Activated T-helper 17 cell treated with anti-CD3 and anti-CD28 coated beads, Interleukin-2, amount 50 U/mL, for 72 hours (primary cell): ENCODE data around the gene MIEF1. TPM values are rescaled to one million over a fixed set of nuclear protein-coding genes. Genes with fewer than 3 reads are reported as not detected.
A peak's percentile ranks its signal among the peaks of the same experiment; 100 is the strongest.

Source experiments
- ATAC-seq: fragments of 150-1000 bp; cut with Tn5 transposase; replicated peaks from 2 replicates; pipeline ENCODE4 v1.10.0; 2021; ENCODE audit warnings: mild to moderate bottlenecking, moderate library complexity
- H3K27ac Mint-ChIP-seq: one replicate; pipeline ENCODE4 v1.8.0; 2022; ENCODE audit warnings: mixed read lengths
- H3K27me3 Mint-ChIP-seq: one replicate; pipeline ENCODE4 v1.8.0; 2022; ENCODE audit warnings: mixed read lengths
- H3K36me3 Mint-ChIP-seq: one replicate; pipeline ENCODE4 v1.8.0; 2022; ENCODE audit warnings: low read depth, mild to moderate bottlenecking, mixed read lengths
- H3K4me1 Mint-ChIP-seq: one replicate; pipeline ENCODE4 v1.8.0; 2022; ENCODE audit warnings: mixed read lengths
- H3K4me3 Mint-ChIP-seq: one replicate; pipeline ENCODE4 v1.8.0; 2022; ENCODE audit warnings: mild to moderate bottlenecking, mixed read lengths
- H3K9me3 Mint-ChIP-seq: one replicate; pipeline ENCODE4 v1.8.0; 2022; ENCODE audit warnings: mixed read lengths
- total RNA-seq, 2 donors: library from RNA; stranded (reverse); gene quantifications; one replicate each; pipeline ENCODE4 v1.2.3, GENCODE V29; 2022

The MIEF1 gene
- total RNA-seq, 2 donors from 2014 or later = 34.7 to 54.0 TPM

DNA sequence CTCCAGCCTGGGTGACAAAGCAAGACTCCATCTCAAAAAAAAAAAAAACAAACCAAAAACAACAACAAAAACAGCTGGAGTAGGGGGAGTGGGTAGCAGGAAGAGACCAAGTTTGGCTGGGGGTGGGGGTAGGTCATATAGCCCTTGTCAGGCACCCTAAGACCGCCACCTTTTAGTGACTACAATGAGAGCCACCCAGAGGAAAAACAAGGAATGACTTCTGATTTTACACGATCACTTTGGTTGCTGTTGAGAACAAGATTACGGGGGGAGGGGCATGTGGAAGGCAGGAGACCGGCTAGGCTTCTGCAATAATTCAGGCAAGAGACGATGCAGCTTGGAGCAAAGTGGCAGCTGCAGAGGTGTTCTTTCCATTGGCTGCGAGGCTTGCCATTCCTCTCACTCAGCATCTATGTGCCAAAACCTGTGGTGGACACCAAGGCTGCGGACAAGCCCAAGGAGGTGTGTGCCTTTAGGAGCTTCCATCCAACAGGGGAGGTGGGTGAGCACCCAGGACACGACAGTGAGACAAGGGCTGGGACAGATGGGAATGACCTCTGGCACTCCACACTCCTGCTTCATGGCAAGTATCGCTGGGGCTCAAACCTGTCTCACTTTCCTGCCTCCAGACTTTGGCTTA is 28.7 kb downstream of the MIEF1 start:
- Mint-ChIP-seq H3K36me3 (peaks cover 64% of the 10 kb centered on the region), H3K4me3 (peak overlapping the region; percentile 98), H3K9me3 (no peaks in the 10 kb centered on the region), H3K27me3 (no peaks in the 10 kb centered on the region), H3K27ac (peak overlapping the region; percentile 96), H3K4me1 (peaks cover 44% of the 10 kb centered on the region)
- no peak for ATAC-seq

DNA sequence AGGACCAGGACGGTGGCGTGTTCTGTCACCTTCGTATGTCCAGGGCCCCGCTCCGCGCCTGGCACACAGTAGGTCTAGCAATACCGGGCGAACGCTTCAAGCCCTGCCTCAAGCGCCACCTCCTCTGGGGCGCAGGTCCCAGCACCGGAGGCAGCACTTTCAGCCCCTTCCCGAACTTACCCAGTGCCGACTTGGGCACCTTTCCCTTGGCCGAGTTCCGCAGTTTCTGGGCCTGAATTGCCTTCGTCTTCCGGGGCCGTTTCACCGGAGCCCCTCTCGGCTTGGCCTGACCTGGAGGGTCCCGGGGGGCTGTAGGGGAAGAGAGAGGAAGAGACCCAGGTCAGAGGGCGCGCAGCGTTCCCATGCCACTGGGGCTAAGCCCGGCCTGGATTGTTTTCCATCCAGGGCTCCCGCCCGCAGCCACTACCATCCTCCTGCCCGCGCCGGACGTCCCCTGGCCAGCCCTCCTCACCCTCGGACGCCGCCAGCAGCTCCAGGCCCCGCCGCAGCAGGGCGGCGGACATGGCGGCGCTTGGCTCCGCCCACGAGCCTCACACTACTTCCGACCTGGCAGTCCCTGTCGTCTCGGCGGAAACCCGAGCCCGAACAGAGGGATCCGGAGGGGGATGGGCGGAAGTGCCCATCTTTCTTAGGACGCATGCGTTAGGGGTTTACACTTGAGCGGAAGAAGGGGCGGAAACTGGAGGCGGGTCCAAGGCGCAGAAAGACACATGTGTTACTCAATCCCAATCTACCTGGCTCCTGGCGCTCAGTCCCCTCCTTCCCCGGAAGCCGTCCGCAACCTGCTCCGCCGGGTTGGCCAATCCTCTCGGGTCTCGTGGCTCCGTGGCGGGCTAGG is 30.4 kb downstream of the MIEF1 start, which contains the start of gene RPS19BP1:
RPS19BP1 (minus strand) TSS at position 534 of the 859 bp plus-strand sequence; CDS start at position 524, 10 bp downstream.
- Mint-ChIP-seq H3K27me3 (no peaks in the 10 kb centered on the region), H3K4me3 (peak within 1 kb of the TSS; percentile 98), H3K27ac (peak within 1 kb of the TSS; percentile 96), H3K9me3 (no peaks in the 10 kb centered on the region), H3K36me3 (peaks cover 52% of the 10 kb centered on the region), H3K4me1 (peaks cover 38% of the 10 kb centered on the region)
- ATAC-seq = peak; percentile 91

DNA sequence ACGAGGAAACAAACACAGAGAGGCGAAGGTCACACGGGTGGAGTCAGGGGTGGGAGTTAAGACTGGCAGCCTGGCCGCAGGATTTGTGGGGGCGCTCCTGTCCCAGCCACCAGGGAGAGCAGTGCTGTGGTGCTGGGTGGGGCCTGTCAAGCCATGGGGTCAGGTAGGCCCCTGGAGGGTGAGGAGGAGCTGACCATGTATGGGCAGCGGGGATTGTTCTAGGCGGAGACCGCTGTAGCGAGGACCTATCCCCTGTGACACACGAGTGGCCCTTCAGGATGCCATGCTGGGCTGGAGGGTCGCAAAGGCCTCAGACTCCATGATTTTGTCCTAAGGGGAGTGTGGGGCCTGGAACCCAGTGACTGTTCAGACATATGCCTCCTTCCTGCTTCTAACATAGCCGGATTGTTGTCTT is 32.0 kb downstream of the MIEF1 start:
- no peak for ATAC-seq

DNA sequence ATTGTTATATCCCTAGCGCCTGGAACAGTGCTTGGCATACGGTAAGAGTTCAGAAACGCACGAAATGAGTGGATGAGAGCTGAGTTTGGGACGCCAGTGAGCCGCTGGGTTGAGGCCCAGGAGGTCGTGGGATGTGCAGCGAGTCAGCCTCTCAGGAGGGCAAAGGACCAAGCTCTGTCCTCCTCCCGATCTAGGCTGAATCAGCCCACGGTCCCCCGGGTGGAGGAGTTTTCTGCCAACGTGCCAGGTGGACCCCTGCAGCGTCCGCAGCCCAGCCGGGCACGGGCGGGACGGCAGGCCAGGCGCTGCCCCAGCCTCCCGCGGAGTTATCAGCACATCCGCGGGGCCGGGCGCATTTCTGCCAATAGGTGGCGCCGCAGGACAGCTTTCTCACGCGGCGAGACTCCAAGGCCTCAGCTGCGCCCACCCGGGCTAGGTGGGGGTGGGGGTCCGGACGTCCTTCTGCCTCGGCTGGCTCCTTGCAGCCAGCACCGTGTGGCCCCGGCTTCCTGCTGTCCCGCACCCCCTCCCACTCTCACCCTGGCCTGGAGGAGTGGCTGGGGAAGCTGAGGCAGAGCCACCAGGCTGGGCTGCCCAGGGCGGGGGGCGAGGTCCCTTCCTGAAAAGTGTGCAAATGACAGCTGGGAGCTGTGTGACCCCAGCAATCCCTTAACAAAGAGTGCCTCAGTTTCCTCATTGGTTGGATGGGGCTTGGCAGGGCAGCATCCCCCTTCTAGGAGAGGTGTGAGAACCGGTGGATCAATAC is 32.7 kb downstream of the MIEF1 start:
- peak; percentile 25 for ATAC-seq
- Mint-ChIP-seq H3K9me3 (no peaks in the 10 kb centered on the region), H3K36me3 (peaks cover 31% of the 10 kb centered on the region), H3K27ac (peak overlapping the region; percentile 55), H3K4me3 (peak overlapping the region; percentile 70), H3K27me3 (no peaks in the 10 kb centered on the region), H3K4me1 (peaks cover 24% of the 10 kb centered on the region)

More for the DNA sequence above, 32.0 kb downstream of the MIEF1 start:
- H3K4me3 Mint-ChIP-seq = peak overlapping the region; percentile 70
- peak overlapping the region; percentile 55 for H3K27ac Mint-ChIP-seq
- H3K27me3 Mint-ChIP-seq = no peaks in the 10 kb centered on the region
- no peaks in the 10 kb centered on the region for H3K9me3 Mint-ChIP-seq
- H3K36me3 Mint-ChIP-seq = peaks cover 38% of the 10 kb centered on the region
- peaks cover 25% of the 10 kb centered on the region for H3K4me1 Mint-ChIP-seq

DNA sequence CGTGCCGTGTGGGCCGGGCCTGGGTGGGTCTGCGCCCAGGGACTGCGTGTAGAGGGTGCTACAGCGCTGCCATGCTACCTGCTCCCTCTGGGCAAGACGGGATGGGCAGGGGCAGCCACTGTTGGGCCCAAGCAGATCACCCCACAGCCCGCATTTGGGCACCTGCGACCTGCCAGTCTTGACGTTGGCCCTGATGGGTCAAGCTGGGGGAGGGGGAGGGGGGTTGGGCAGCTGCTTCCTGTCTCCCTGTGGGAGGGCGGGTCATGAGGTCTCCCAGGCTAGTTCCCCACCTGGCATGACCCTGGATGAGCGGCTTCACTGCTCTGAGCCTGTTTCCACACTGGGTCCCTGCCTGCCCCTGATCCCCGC is 33.3 kb downstream of the MIEF1 start:
- H3K36me3 Mint-ChIP-seq = peaks cover 26% of the 10 kb centered on the region
- H3K27me3 Mint-ChIP-seq = no peaks in the 10 kb centered on the region
- H3K27ac Mint-ChIP-seq = no peak overlapping the region
- no peak for ATAC-seq
- H3K9me3 Mint-ChIP-seq = no peaks in the 10 kb centered on the region
- H3K4me1 Mint-ChIP-seq = peaks cover 20% of the 10 kb centered on the region
- no peak overlapping the region for H3K4me3 Mint-ChIP-seq

DNA sequence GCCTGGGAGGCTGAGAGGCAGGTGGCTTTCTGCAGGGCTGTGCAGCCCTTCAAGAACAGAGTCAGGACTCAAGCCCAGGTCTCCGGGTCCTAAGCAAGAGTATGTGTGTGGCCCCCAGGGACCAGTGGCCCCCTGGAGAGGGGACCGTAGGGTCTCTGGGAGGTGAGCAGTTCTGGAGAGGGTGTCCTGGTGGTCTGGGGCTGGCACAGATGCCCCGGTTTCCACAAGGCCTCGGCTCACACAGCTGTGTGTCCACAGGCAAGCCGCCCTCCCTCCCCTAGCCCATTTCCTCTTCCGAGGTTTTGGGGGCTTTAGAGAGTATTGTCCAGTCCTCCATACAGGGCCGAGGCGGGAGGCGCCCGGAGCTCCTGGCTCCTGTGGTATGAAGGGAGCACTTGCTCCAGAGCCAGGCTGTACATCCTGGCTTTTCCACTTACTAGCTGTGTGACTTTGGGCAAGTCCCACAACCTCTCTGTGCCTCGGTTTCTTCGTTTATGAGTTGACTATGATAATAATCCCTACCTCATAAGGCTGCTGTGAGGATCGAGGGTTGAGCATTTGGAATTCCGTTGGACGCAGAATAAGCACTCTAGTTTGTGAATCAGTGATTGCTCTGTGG is 33.9 kb downstream of the MIEF1 start:
- H3K4me1 Mint-ChIP-seq = peaks cover 15% of the 10 kb centered on the region
- H3K27me3 Mint-ChIP-seq = no peaks in the 10 kb centered on the region
- no peak for ATAC-seq
- H3K27ac Mint-ChIP-seq = no peak overlapping the region
- H3K9me3 Mint-ChIP-seq = no peaks in the 10 kb centered on the region
- no peak overlapping the region for H3K4me3 Mint-ChIP-seq
- peaks cover 20% of the 10 kb centered on the region for H3K36me3 Mint-ChIP-seq

DNA sequence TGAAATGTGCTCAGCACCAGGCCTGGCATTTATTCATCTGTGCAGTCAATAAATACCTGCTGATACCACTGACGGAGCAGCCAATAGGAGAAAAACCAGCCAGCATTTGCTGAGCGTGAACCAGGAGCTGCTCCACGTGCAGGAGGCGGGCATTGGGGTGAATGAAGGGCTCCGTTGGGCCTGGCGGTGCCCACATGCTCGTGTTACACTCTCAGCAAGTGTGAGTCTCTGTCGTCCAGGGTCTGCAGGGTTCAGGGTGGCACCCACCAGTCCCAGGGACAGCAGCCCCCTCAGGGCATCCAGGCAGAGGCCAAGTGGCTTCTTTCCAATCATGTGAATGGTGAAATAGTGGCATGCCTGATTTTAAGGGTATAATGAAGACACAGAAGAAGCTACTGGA is 34.6 kb downstream of the MIEF1 start:
- no peak for ATAC-seq
- peaks cover 12% of the 10 kb centered on the region for H3K36me3 Mint-ChIP-seq
- no peak overlapping the region for H3K27ac Mint-ChIP-seq
- no peaks in the 10 kb centered on the region for H3K27me3 Mint-ChIP-seq
- no peak overlapping the region for H3K4me3 Mint-ChIP-seq
- H3K9me3 Mint-ChIP-seq = no peaks in the 10 kb centered on the region
- H3K4me1 Mint-ChIP-seq = peaks cover 7% of the 10 kb centered on the region

DNA sequence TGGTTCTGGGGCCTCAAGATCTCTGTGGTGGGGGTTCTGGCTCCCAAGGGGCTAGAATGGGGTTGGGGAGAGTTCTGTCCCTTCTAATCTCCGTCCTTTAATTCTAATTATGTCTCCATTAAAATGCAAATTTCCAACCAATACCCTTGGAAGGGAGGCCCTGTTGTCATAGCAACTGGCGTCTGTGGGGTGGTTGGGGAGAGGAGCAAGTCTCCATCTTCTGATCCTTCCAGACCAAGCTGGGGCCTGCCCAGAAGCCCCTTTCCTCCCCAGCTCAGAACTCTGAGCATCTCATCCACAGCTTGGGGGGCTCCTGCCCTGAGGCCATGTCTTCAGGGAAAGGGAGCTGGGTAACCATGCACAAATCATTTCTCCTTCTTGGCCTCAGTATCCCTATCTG is 35.9 kb downstream of the MIEF1 start:
- Mint-ChIP-seq H3K36me3 (no peaks in the 10 kb centered on the region), H3K4me1 (peaks cover 4% of the 10 kb centered on the region), H3K4me3 (no peak overlapping the region), H3K27ac (peak overlapping the region; percentile 29), H3K27me3 (peaks cover under 1% of the 10 kb centered on the region), H3K9me3 (no peaks in the 10 kb centered on the region)
- ATAC-seq = no peak

DNA sequence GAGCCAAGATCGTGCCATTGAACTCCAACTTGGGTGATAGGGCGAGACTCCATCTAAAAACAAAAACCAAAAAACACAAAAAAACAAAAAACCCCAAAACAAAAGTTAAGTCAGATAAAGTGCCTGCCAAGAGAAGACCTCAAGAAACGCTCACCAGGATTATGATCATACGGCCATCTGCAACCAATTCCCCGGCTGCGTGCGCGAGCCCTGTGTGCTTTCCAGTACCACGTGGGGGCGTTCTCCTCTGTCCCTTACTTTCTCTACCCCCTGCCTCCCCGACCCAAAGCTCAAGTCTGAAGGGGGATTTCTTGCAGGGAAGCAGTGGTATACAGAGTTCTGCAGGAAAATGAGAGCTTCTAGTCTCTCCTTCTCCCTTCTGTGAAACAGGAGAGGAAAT is 41.0 kb downstream of the MIEF1 start:
- Mint-ChIP-seq H3K4me3 (no peak overlapping the region), H3K27me3 (peaks cover 30% of the 10 kb centered on the region), H3K36me3 (no peaks in the 10 kb centered on the region), H3K4me1 (peaks cover 9% of the 10 kb centered on the region), H3K27ac (no peak overlapping the region), H3K9me3 (no peaks in the 10 kb centered on the region)
- no peak for ATAC-seq

DNA sequence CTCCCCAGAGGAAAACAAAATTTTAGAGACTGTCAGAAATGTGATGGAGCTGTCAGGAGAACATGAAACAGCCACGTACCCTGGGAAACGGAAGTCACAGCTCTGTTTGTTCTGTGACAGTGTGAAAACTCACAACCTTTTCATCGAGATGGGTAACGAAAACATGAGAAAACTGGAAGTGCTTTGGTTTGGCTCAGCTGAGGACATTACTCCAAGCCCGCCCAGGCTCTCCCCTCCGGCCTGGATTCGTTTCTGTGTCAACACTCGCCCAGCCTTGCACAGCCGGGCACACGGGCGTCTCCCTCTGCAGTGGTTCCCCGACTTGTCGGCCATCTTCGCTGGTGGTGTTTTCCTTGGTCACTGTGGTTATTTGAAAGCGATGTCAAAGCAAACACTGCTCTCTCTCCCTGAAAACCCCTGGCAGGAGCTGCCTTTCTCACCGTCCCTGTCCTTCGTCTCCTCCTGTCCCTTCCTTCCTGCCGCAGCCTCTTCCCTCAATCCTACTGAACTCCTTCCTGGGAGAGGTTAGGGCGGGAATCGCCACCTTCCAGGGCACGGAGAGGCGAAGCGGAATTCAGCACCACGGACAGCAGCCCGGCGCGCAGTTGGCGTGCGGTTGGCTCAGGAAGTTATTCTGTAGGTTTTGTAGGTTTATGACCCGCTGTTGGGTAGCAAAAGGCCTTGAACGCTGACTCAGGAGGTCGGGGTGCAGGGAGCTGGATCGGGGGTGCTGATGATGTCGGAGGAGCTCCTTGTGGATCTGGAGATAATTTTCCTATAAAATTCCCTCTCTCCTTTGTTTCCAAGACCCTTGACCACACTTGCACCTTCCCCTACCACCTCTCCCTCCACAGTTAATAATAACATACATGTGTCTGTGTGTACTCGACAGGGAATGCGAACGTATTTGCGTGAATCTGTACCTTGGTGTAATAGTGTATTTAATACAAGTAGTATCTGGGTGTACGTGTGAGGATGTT is 43.6 kb downstream of the MIEF1 start:
- H3K4me1 Mint-ChIP-seq = peaks cover 9% of the 10 kb centered on the region
- ATAC-seq = peak; percentile 61
- peaks cover 39% of the 10 kb centered on the region for H3K27me3 Mint-ChIP-seq
- no peaks in the 10 kb centered on the region for H3K9me3 Mint-ChIP-seq
- no peaks in the 10 kb centered on the region for H3K36me3 Mint-ChIP-seq
- H3K4me3 Mint-ChIP-seq = peak overlapping the region; percentile 20
- H3K27ac Mint-ChIP-seq = no peak overlapping the region

DNA sequence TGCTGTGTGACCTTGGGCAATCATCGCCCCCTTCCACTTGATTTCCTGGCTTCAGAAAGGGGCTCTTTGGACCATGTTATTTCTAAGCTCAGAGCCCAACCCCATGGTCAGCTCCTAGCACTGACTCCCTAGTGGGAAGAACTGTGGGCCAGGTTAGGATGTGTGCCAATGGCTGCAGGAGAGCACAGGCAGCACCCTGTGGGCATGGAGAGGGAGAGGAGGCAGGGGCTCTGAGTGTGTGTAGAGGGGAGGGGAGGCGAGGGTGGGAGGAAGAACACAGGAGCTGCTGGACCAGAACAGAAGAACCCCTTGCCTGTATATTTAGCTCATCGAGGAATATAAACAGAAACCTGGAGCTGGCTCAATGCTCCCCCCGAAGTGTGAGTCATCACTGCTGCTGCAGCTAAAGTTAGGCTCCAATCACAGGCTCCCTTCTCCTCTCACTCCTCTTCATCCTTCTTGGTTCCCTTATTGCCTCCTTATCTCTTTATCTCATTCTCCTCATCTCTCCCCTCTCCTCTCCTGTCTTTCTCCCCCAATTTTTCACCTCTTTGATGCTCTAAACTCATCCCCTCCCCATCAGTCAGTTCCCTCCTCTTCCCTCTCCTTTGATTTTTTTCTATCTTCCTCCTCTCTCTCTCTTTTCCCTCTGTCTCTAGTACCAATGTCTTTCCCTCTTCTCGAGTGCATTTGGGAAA is 44.9 kb downstream of the MIEF1 start:
- Mint-ChIP-seq H3K27ac (no peak overlapping the region), H3K9me3 (no peaks in the 10 kb centered on the region), H3K4me3 (no peak overlapping the region), H3K36me3 (no peaks in the 10 kb centered on the region), H3K4me1 (peaks cover 9% of the 10 kb centered on the region), H3K27me3 (peaks cover 43% of the 10 kb centered on the region)
- ATAC-seq = no peak

DNA sequence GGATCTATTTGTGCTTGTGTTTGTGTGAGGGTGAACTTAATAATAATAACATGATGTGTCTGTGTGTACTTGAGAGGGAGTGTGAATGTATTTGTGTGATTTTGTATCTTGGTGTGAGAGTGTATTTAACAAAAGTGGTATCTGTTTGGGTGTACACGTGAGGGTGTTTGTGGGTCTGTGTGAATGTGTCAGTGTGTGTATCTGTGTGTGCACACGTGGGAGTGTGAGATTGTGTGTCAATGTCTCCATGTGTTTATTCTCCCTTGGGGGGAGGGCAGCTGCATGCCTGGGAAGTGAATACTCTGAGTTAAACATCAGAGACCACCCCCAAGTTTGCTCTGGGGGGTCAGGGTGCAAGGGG is 45.5 kb downstream of the MIEF1 start:
- H3K4me3 Mint-ChIP-seq = no peak overlapping the region
- ATAC-seq = no peak
- H3K36me3 Mint-ChIP-seq = no peaks in the 10 kb centered on the region

DNA sequence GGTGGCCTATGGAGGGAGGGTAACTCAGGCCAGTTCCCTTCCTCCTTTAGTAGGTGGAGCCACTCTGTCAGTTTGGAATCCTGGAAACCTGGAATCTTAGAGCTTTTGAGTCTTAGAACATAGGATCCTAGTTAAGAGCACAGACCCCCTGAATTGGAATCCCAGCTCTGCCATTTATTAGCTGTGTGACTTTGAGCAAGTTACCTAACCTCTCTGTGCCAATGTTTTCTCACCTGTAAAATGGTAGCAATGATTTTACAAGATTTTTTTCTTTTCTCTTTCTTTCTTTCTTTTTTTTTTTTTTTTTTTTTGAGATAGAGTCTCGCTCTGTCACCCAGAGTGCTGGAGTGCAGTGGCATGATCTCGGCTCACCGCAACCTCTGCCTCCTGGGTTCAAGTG is 51.3 kb downstream of the MIEF1 start:
- no peaks in the 10 kb centered on the region for H3K36me3 Mint-ChIP-seq
- H3K9me3 Mint-ChIP-seq = no peaks in the 10 kb centered on the region
- no peak overlapping the region for H3K27ac Mint-ChIP-seq
- ATAC-seq = no peak
- H3K4me3 Mint-ChIP-seq = no peak overlapping the region
- H3K4me1 Mint-ChIP-seq = peaks cover 3% of the 10 kb centered on the region
- peaks cover 29% of the 10 kb centered on the region for H3K27me3 Mint-ChIP-seq

More for the DNA sequence above, 45.5 kb downstream of the MIEF1 start:
- Mint-ChIP-seq H3K4me1 (peaks cover 9% of the 10 kb centered on the region), H3K27me3 (peaks cover 44% of the 10 kb centered on the region), H3K27ac (no peak overlapping the region), H3K9me3 (no peaks in the 10 kb centered on the region)
